HG03066 (cell line): Measurements from ENCODE around the gene LIN52.

Experiments
- ATAC-seq: cut with Tn5 transposase; IDR thresholded peaks from one replicate; pipeline ENCODE4 v1.9.1; 2021; ENCODE audit warnings: low read depth; ENCODE audit not compliant: unreplicated experiment

Gene LIN52

GRCh38 chr14:74179856-74180255 is 95.1 kb downstream of the LIN52 start:
- no peak for ATAC-seq

- no peak for ATAC-seq
These were observed 106.3 kb downstream of the LIN52 start for GRCh38 chr14:74190927-74191575.

GRCh38 chr14:74194506-74195274 is 109.9 kb downstream of the LIN52 start:
- ATAC-seq: no peak

GRCh38 chr14:74195623-74196022 is 110.9 kb downstream of the LIN52 start:
- ATAC-seq: no peak

GRCh38 chr14:74198441-74199234 is 113.9 kb downstream of the LIN52 start:
- no peak for ATAC-seq

GRCh38 chr14:74202113-74202512 is 117.4 kb downstream of the LIN52 start:
- ATAC-seq: no peak

GRCh38 chr14:74203639-74204038 is 118.9 kb downstream of the LIN52 start:
- no peak for ATAC-seq

- no peak for ATAC-seq
These were observed 119.7 kb downstream of the LIN52 start for GRCh38 chr14:74204491-74204890.

- no peak for ATAC-seq
These were observed 121.1 kb downstream of the LIN52 start for GRCh38 chr14:74205882-74206281.

- ATAC-seq: no peak
These were observed 123.2 kb downstream of the LIN52 start for GRCh38 chr14:74207943-74208342.

- ATAC-seq: no peak
These were observed 123.9 kb downstream of the LIN52 start for GRCh38 chr14:74208642-74209041.

- ATAC-seq: no peak
These were observed 127.3 kb downstream of the LIN52 start for GRCh38 chr14:74211945-74212580.

- no peak for ATAC-seq
These were observed 129.4 kb downstream of the LIN52 start for GRCh38 chr14:74213907-74214803.

GRCh38 chr14:74216671-74217070 is 131.9 kb downstream of the LIN52 start:
- ATAC-seq: no peak

GRCh38 chr14:74217672-74218448 is 133.1 kb downstream of the LIN52 start:
- ATAC-seq: no peak

GRCh38 chr14:74218462-74218861 is 133.7 kb downstream of the LIN52 start:
- ATAC-seq: no peak

GRCh38 chr14:74219277-74220205 is 134.8 kb downstream of the LIN52 start:
- ATAC-seq: no peak

- ATAC-seq: no peak
These were observed 136.2 kb downstream of the LIN52 start for GRCh38 chr14:74220991-74221390.
